SK-N-MC (cell line): ENCODE measurements around the gene DIPK2A.

ENCODE experiments used
- EZH2 ChIP-seq: fragments of 200-600 bp; sonication (generic); IDR thresholded peaks from one replicate; pipeline ENCODE4 v1.6.1; 2017; ENCODE audit warnings: antibody characterized with exemption
- POLR2AphosphoS5 ChIP-seq: IDR thresholded peaks from 2 replicates; pipeline ENCODE4 v1.6.1; 2012; ENCODE audit warnings: mild to moderate bottlenecking, low read depth, low read length, borderline replicate concordance

DNA sequence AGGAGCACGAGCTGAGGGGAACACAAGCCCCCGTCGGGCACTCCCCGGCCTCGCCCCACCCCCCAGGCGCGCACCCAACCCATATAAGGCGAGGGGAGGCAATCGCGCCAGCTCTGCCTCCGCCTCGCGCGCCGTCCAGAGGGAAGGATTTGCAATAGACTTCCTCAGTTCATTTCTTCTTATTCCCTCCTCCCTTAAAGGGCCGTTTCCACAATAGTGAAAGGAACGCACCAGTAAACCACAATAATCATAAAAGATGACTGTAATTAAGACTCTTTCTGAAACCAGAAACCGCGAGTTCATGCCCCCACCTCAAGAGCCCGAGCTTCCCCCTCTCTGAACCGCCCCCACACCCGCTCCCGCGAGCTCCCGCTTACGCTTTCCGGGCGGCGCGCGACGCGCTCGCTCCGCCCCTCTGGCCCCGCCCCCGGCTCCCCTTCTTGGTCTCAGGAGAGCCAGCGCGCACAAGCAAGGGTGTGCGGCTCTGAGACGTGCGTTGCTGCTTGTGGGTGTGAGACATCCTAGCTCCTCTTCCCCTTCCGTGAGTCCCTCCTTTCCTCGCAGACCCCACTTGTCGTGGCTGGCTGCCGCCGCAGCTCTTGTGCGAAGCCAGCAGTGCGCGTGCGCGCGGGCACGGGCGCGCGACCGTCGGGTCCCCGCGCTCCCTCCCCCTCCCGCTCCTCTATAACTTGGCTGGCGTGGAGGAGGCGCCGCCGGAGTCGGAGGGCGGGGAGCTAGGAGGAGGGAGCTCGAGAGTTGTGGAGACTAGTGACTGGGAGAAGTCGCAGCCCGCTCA is at the start of gene DIPK2A:
- TF ChIP-seq EZH2 (no peak), POLR2AphosphoS5 (peak; percentile 88)
